DND-41 (cell line): ENCODE measurements around the gene CDC42BPG.

Source experiments
- EZH2 ChIP-seq: IDR thresholded peaks from 3 replicates; pipeline ENCODE4 v1.6.1; 2012; ENCODE audit warnings: borderline replicate concordance, low read depth, mild to moderate bottlenecking, moderate library complexity, low read length, inconsistent platforms; ENCODE audit not compliant: severe bottlenecking
- TF ChIP-seq, protein P1 (sequence below): IDR thresholded peaks from 2 replicates; pipeline ENCODE4 v1.5.1; 2012; ENCODE audit warnings: borderline replicate concordance, low read length, moderate library complexity, mild to moderate bottlenecking; ENCODE audit not compliant: poor library complexity, severe bottlenecking; ENCODE audit errors: extremely low read depth

DNA sequence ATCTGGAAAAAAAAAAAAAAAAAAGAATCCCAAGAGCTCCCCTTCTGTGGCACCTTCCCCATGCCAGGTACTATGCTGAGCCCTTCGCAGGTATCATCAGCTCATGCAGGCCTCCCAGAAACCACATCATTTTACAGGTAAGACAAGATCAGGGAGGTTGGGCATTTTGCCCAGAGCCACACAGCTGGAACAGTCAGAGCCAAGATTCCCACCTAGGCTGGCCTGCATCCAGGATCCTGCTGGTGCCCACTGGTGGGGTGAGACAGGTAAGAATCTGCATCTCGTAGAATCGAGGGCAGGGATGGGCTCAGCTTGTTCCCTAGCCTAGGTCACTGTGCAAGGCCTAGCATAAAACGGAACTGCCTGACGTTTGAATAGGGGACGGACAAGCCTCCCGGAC, 18.4 kb downstream of the CDC42BPG start:
- no peak for TF ChIP-seq EZH2
- TF ChIP-seq, protein P1, sequence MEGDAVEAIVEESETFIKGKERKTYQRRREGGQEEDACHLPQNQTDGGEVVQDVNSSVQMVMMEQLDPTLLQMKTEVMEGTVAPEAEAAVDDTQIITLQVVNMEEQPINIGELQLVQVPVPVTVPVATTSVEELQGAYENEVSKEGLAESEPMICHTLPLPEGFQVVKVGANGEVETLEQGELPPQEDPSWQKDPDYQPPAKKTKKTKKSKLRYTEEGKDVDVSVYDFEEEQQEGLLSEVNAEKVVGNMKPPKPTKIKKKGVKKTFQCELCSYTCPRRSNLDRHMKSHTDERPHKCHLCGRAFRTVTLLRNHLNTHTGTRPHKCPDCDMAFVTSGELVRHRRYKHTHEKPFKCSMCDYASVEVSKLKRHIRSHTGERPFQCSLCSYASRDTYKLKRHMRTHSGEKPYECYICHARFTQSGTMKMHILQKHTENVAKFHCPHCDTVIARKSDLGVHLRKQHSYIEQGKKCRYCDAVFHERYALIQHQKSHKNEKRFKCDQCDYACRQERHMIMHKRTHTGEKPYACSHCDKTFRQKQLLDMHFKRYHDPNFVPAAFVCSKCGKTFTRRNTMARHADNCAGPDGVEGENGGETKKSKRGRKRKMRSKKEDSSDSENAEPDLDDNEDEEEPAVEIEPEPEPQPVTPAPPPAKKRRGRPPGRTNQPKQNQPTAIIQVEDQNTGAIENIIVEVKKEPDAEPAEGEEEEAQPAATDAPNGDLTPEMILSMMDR: no peak
